Measurements from ENCODE around the gene LETM1.

DNA sequence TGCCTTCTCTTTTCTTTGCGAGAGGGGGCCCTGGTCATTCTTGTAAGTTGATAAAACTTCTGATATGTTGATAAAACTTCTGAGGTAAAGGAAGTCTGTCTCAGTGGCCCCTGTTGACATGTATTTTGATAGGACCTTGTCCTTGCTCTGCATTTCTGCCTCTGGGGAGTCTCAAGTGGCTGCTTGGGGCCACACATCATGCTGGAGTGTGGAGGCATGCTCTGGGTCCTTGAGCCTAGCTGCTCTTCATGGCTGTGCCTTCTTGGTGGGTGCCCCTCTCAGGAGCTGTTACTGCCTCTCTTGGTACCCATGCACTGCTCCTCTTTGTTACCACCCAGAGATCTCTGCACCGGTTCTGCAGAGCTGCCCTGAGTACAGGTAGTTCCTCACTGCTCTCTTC lies 29.5 kb upstream of the LETM1 start:
- TF ChIP-seq TAF1 (IDR thresholded peaks at IDR 0.05; ENCODE audit: borderline replicate concordance, insufficient read depth, low read length) (no peak), POLR2AphosphoS5 (IDR thresholded peaks at IDR 0.05; ENCODE audit: low read depth, low read length) (no peak)

All from PFSK-1 (cell line).